ENCODE measurements around the gene CNPPD1. TPM values are rescaled to one million over a fixed set of nuclear protein-coding genes. Genes with fewer than 3 reads are reported as not detected.

The CNPPD1 gene
- total RNA-seq, result 39.4 TPM

DNA sequence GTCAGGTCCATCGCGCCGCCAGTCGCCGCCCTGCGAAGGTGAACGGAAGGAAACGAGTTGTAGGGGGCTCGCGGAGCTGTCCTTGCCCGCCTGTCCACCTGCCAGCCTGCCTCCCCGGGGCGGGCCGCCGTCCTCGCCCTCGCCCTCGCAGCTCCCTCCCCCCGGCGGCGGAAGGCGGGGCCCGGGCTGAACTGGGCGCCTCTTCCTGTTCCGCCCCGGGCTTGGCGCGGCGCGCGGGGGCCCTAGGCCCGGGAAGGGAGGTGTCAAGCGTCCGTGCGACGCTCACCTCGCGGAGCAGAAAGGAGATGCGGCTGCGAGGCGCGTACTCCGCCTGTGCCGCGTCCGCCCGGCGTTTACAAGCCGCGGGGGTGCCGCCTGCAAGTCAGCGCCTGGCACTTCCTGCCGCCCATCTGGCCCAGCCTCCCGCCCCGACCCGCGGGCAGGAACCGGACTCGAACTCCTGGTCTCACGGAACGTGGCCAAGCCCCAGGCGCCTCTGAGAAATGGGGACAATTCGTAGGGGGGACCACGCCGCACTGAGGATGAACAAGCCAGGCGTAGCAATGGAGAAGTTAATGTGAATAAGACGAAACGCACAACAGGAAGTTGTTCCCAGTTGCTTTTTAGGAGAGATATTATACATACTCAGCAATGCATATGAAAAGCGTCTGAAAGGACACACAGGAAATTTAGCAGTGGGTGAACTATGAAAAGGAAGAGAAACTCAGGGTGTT, at the start of gene CNPPD1:
TSS of gene CNPPD1 (minus strand) at position 108 of the 734 bp plus-strand sequence. CDS start at position 11, 97 bp downstream.

DNA sequence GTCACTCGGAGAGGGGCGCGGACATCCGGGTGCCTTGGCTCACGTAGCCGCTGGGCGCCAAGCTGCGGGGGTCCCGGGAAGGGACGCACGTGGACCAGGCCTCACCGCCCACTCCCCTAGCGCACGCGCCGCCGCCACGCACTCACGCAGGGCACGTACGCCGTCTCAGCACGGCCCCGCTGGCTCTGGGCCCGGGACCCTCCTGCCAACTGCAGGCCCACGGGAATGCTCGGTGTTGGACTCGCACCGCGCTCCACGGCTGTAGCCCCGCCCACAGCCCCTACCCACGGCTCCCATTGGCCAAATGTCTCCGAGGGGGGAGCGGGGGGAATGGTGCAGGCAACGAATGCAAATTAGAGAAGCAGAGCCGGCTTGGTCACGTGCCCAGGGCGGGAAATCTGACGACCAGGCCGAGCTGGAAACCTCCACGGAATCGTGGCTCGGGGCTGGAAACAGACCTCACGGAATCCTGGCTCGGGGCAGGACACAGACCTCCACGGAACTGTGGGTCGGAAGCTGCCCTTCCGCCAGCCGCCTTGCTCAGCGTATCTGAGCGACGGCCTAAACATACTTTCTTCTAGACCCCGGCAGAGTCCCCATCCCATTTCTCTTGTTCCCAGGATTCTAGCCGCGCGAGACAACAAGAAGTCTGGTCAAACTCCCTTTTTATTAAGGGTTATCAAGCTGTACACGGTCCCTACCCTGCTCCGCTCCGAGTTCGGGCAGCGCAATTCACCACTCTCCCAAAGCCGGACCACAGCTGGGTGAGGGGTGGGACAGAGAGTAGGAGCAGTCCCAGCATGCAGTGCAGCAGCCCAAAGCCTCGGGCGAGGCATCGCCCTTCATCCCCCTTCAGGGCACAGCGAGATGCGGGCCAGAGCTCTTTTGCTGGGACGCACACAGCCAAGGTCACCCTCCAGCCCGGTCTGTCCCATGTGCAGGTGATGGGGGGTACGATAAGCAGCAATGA, 42.3 kb upstream of the CNPPD1 start, which contains the start of gene ABCB6:
TSS of gene ABCB6 (minus strand) at position 227 of the 970 bp plus-strand sequence. CDS start 285 bp downstream, outside the sequence.

DNA sequence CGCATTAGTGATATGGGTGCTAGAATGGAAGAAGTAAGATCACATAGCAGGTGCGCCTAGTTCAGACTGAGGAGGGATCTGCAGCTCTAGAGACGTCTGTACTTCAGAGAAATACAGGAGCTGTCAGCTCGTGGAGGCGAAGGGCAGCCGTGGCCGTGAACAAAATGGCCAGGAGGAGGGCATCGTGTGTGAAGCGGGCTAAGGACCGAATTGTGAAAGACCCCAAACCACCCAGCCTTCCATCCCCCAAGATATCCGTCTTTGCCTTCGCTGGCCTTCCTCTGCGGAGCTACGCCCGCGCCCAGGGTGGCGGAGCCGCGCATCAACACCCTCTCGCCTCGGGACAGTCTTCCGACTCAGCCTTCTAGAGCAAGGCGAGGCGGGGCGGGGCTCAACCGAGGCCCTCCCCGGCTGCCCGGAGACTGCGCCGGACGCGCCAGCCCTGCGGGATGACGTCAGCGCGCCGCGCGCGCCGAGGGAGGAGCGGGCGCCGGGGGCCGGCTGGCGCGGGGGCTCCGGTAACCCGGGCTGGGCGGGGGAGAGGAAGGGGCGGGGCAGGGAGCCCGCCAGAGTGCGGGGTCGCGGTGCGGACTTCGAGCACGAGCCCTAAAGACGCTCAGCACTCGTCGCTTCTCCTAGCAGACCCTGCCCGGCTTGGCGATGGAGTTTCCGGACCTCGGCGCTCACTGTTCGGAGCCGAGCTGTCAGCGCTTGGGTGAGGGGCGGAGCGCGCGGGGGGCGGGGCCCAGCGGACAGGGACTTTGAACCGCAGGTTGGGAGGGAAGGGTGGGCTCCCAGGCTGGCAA, 29.8 kb upstream of the CNPPD1 start, which contains the start of gene ZFAND2B:
TSS of gene ZFAND2B (plus strand) at position 455 of the 806 bp plus-strand sequence. CDS start at position 661, 206 bp downstream.

DNA sequence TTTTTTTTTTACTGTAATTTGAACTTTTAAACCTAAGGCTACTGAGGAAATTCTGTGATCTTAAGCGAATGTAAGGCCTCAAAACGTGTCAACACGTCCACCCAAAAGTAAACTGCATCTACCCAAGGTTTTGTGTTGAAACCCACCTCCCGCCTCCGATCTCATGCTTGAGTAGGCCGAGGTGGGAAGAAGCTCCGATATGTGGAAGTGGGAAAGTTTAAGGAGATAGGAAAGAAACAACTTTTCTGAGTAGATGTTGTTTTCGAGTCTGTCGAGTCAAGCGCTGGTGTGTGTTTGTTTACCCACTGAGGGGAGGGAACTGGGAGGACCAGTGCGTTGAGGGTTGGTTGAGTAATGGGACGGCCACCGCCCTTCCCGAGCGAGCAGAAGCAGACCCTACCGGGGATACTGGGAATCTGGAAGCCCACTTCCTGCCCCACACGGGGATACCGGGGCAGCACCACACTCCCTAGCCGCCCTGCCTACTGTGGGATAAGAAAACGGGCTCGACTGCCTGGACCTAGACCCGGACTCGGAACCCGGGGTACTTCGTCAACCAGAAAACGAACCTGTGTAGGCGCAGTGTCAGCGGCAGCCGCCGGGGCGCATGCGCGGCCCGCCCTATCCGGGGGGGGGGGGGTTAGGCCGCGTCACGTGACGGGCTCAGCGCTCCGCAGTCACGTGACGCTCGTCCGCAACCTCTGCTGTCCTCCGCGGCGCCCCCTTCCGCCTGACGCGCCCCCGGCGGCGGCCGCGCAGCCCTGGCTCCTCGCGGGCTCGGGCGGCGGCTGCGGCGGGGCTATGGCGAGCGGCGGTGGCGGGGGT, 1.0 kb upstream of the CNPPD1 start, which contains the start of gene RETREG2:
TSS of gene RETREG2 (plus strand) at position 724 of the 825 bp plus-strand sequence. CDS start at position 802, 78 bp downstream.

DNA sequence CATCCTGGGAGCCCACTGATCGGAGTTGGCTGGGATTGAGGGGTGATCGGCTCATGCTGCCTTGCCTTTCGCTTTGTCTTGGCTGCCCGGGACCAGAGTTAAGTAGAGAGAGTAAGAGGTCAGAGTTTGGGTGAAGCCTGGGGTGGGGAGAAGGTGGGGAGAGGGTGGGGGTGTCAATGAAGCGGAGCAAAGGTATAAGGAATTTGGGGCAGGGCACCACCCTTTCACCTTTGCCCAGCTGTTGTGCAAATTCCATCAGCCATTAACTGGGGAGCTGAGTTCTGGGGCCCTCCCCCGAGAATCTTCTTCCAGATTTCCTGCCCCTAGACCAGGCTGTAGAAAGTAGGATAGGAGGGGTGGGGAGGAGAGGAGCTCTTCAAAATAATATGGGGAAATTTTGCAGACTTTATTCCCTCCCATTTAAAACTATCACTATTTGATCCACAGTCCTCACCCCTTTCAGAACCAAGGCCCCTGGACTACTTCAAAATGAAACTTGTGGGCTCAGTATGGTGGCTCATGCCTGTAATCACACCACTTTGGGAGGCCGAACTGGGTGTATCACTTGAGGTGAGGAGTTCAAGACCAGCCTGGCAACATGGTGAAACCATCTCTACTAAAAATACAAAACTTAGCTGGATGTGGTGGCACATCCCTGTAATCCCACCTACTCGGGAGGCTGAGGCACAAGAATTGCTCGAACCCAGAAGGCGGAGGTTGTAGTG, 6.6 kb downstream of the CNPPD1 start, which contains the start of gene SLC23A3:
TSS of gene SLC23A3 (minus strand) at position 100 of the 725 bp plus-strand sequence. CDS start at position 55, 45 bp downstream.

DNA sequence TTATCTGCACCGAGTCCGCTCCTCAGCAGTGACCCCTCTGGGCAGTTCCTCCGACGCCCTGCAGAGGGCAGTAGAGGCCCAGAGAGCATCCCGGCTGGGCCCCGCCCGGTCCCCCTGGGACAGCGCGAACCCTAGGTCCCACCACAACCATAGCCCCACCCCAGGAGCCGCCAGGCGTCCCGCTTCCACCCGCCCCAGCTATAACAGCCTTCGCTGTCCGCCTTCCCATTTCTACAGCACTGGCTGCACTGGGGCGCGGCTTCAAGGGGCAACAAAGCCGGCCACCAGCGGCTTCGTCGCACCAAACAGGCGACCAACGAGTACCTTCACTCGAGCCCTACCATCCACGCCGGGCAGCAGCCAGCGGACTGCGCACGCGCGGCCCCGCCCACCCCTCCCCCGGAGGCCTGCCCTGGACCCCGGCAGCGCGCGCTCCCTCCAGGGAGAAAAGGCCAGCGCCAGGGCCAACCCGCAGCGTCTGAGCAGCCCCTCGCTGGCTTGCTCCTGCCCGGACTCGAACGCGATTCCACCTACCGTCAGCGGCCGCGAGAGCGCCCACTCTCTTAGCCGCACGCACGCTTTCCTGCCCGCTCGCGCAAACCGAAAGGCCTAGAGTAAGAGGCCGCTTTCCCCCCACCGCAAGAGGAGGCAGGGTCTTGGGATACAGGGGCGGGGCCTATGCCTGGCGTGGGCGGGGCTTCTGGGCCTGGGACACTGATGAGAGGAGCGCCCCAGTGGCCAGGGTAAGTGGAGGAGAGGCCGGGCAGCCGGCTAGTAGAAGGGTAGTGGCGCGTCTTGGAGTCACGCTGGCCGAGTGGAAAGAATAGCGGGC, 16.3 kb downstream of the CNPPD1 start, which contains the start of gene NHEJ1:
TSS of gene NHEJ1 (minus strand) at position 630 of the 832 bp plus-strand sequence. CDS start 2,453 bp downstream, outside the sequence.

Other genes starting within 250 kb of the CNPPD1 start
- 0.12 TPM for gene CDK5R2, start 217.3 kb downstream of the CNPPD1 start, total RNA-seq
- 1.3 TPM for gene FEV, start 191.7 kb downstream of the CNPPD1 start, total RNA-seq
- gene CRYBA2, start 183.5 kb downstream of the CNPPD1 start, total RNA-seq, result not detected
- gene CFAP65, start 135.4 kb downstream of the CNPPD1 start, total RNA-seq, result 0.23 TPM
- gene IHH, start 116.0 kb downstream of the CNPPD1 start, total RNA-seq, result 1.5 TPM
- gene NHEJ1, start 16.1 kb downstream of the CNPPD1 start, total RNA-seq, result 15.2 TPM
- 6.9 TPM for gene SLC23A3, start 6.9 kb downstream of the CNPPD1 start, total RNA-seq
- 64.3 TPM for gene RETREG2, start 1.4 kb upstream of the CNPPD1 start, total RNA-seq
- gene ZFAND2B, start 29.9 kb upstream of the CNPPD1 start, total RNA-seq, result 27.9 TPM
- gene ABCB6, start 42.0 kb upstream of the CNPPD1 start, total RNA-seq, result 28.1 TPM
- gene ATG9A, start 52.7 kb upstream of the CNPPD1 start, total RNA-seq, result 53.7 TPM
- gene ANKZF1, start 52.9 kb upstream of the CNPPD1 start, total RNA-seq, result 51.6 TPM
- 15.2 TPM for gene GLB1L, start 68.5 kb upstream of the CNPPD1 start, total RNA-seq
- gene STK16, start 68.6 kb upstream of the CNPPD1 start, total RNA-seq, result 24.2 TPM
- not detected for gene TUBA4B, start 76.3 kb upstream of the CNPPD1 start, total RNA-seq
- gene TUBA4A, start 77.0 kb upstream of the CNPPD1 start, total RNA-seq, result 16.5 TPM
- gene DNAJB2, start 102.4 kb upstream of the CNPPD1 start, total RNA-seq, result 56.4 TPM
- 0.88 TPM for gene PTPRN, start 132.5 kb upstream of the CNPPD1 start, total RNA-seq
- not detected for gene RESP18, start 155.8 kb upstream of the CNPPD1 start, total RNA-seq
- gene DNPEP, start 211.0 kb upstream of the CNPPD1 start, total RNA-seq, result 64.8 TPM
- gene DES, start 241.5 kb upstream of the CNPPD1 start, total RNA-seq, result 582 TPM

Measured in metanephros (tissue), 1 donor.